ENCODE data around the gene DPPA2.

Gene DPPA2

DNA sequence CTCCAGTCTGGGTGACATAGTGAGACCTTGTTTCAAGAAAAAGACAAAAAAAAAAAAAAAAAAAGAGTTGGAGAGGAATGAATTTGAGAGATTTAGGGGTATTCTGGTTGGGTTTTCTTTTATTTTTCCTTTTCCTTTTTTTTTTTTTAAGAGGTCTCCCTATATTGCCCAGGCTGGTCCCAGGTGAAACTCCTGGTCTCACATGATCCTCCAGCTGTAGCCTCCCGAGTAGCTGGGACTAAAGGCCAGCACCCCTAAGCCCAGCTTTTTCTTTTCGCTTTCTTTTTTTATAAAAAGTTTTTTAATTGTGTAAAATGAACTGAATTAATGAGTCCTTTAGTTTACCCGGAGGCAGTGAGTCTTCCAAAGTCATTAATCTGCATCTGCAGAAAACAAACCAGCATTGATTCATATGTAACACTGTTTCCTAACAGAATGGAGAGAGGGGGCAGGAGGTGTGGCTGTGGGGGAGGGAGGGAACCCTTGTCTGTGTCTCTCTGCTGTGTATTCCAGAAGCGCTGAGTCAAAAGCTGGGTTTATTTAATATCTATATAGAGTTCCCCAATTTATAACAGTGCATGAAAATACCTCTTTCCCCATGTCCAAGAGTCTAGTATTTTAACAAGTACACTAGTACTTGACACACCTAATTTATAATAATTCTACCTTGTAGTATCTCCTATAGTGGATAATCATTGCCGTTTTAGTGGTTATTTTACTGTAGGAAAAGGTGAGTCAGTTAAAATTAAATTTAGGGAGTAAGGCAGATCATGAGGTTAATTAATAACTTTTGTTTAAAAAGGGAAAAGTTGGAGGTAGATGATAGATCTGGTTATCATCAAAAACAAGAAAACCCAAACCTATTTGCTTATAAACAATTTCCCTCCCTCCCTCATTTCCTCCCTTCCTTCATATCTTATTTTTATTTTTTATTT is 23.7 kb upstream of the DPPA2 start:
- peaks cover 10% of the 10 kb centered on the region for H3K36me3 Mint-ChIP-seq (ENCODE audit: low read depth)
- peaks cover 19% of the 10 kb centered on the region for H3K9me3 Mint-ChIP-seq
- H3K4me1 Mint-ChIP-seq: peaks cover 46% of the 10 kb centered on the region
- H3K27me3 Mint-ChIP-seq (ENCODE audit: low read depth, poor library complexity): peaks cover 7% of the 10 kb centered on the region
- H3K27ac Mint-ChIP-seq: peak overlapping the region; percentile 97
- H3K4me3 Mint-ChIP-seq: no peak overlapping the region
- TF ChIP-seq, protein P1, sequence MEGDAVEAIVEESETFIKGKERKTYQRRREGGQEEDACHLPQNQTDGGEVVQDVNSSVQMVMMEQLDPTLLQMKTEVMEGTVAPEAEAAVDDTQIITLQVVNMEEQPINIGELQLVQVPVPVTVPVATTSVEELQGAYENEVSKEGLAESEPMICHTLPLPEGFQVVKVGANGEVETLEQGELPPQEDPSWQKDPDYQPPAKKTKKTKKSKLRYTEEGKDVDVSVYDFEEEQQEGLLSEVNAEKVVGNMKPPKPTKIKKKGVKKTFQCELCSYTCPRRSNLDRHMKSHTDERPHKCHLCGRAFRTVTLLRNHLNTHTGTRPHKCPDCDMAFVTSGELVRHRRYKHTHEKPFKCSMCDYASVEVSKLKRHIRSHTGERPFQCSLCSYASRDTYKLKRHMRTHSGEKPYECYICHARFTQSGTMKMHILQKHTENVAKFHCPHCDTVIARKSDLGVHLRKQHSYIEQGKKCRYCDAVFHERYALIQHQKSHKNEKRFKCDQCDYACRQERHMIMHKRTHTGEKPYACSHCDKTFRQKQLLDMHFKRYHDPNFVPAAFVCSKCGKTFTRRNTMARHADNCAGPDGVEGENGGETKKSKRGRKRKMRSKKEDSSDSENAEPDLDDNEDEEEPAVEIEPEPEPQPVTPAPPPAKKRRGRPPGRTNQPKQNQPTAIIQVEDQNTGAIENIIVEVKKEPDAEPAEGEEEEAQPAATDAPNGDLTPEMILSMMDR (IDR thresholded peaks at IDR 0.05): no peak
- DNase-seq: no peak

DNA sequence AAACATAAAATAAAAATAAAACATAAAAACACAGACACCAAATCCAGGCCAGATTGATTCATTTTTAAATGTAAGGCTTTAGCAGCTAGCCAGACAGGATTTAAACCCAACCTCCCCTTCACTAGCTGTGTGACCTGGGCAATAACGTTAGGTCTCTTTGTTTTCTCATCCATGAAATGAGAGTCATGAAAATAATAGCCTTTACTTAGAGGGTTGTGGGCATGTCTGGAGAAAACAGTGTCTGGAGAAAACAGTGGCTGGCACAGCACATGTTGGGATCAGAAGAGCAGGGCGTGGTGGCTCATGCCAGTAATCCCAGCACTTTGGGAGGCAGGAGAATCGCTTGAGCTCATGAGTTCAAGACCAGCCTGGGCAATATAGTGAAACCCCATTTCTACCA is 22.9 kb upstream of the DPPA2 start:
- Mint-ChIP-seq H3K27ac (peak overlapping the region; percentile 97), H3K27me3 (ENCODE audit: low read depth, poor library complexity) (peaks cover 7% of the 10 kb centered on the region), H3K36me3 (ENCODE audit: low read depth) (peaks cover 5% of the 10 kb centered on the region), H3K4me3 (peak overlapping the region; percentile 24), H3K9me3 (peaks cover 12% of the 10 kb centered on the region), H3K4me1 (peaks cover 54% of the 10 kb centered on the region)
- TF ChIP-seq, protein P1 (IDR thresholded peaks at IDR 0.05): no peak
- no peak for DNase-seq

DNA sequence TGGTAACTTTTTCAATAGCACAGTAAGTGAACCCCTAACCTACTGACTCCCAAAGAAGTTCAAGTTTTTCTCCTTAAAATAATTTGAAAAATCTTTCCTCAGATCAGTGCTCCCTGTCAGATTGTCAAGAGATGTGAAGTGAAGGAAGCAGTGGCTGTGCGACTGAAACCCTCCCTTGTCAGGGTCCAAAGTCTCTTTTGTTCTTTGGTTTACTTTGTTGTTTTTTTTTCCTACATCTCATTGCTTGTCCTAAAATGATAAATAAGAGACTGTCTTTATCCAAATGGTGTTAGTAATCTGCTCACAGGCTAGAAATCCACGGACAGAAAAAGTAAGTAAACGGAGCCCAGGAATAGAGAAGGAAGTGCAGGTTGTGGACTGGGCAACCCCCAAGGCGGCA is 22.0 kb upstream of the DPPA2 start:
- Mint-ChIP-seq H3K4me1 (peaks cover 62% of the 10 kb centered on the region), H3K36me3 (ENCODE audit: low read depth) (peaks cover 12% of the 10 kb centered on the region), H3K27ac (peak overlapping the region; percentile 41), H3K27me3 (ENCODE audit: low read depth, poor library complexity) (peaks cover 7% of the 10 kb centered on the region), H3K9me3 (peaks cover 12% of the 10 kb centered on the region), H3K4me3 (peak overlapping the region; percentile 22)
- DNase-seq: no peak
- TF ChIP-seq, protein P1 (IDR thresholded peaks at IDR 0.05): no peak

DNA sequence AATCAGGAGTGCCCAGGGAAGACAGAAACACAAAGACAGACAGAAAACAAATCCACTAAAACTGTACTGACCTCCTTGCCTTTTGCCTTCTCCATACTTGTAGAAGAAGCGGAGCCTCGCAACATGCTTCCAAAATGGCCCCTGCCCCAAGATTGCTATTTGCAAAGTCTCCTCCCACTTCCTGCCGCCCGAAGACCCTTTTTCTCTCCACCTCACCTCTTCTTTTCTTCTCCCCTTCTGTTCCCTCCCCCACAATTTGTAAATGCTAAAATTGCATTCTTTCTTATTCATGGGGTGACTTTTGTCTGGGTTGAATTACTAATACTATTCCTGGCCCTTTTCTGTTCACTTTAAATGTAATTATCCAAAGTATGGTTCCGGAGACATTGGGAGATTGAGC is 21.1 kb upstream of the DPPA2 start, which contains the start of gene DPPA4:
TSS of gene DPPA4 (minus strand) at position 154 of the 400 bp plus-strand sequence. CDS start at position 125, 29 bp downstream.
- peaks cover 9% of the 10 kb centered on the region for H3K9me3 Mint-ChIP-seq
- peaks cover 68% of the 10 kb centered on the region for H3K4me1 Mint-ChIP-seq
- H3K4me3 Mint-ChIP-seq: peak within 1 kb of the TSS; percentile 96
- TF ChIP-seq, protein P1 (IDR thresholded peaks at IDR 0.05): no peak
- H3K27ac Mint-ChIP-seq: peak within 1 kb of the TSS; percentile 93
- peak; percentile 35 for DNase-seq
- H3K27me3 Mint-ChIP-seq (ENCODE audit: low read depth, poor library complexity): peaks cover 7% of the 10 kb centered on the region
- peaks cover 16% of the 10 kb centered on the region for H3K36me3 Mint-ChIP-seq (ENCODE audit: low read depth)

DNA sequence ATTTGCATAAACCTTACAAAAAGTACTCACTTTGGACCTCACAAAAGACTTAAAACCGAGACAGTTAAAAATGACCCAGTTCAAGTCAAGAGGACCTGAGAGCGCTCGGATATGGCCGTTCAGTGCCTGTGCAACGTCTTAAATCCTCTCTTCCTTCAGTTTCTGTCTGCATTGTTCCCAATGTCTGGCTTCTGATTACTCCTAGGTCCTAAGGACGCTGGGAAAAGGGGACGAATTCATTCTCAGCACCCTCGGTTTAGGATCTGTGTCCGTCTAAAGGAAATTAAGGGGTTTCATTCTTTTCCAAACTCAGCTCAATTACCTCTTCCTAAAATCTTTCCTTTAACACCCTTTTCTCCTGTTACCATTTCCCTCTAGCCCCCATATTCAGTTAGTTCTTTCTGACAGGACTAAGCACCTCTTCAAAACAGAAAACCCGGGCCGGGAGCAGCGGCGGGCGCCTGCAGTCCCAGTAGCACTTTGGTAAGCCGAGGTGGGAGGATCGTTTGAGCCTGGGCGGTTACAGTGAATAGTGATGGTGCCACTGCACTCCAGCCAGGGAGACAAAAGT is 20.1 kb upstream of the DPPA2 start:
- peak; percentile 46 for DNase-seq

More for the DNA sequence above, 20.1 kb upstream of the DPPA2 start:
- H3K9me3 Mint-ChIP-seq: peaks cover 3% of the 10 kb centered on the region
- H3K4me3 Mint-ChIP-seq: peak overlapping the region; percentile 96
- peak overlapping the region; percentile 93 for H3K27ac Mint-ChIP-seq
- peaks cover 23% of the 10 kb centered on the region for H3K36me3 Mint-ChIP-seq (ENCODE audit: low read depth)
- peaks cover 74% of the 10 kb centered on the region for H3K4me1 Mint-ChIP-seq
- peaks cover 7% of the 10 kb centered on the region for H3K27me3 Mint-ChIP-seq (ENCODE audit: low read depth, poor library complexity)
- TF ChIP-seq, protein P1 (IDR thresholded peaks at IDR 0.05): no peak
